NCI-H526 treated with DMSO at 0.1 percent for 48 hours (cell line): ENCODE measurements around the gene ALKBH7.
"Not testable (repeated sequence)": the region's sequence is repeated elsewhere in the genome, so short reads cannot be mapped to it uniquely, and the experiment has no call there.

ENCODE experiments used
- DNase-seq: peaks from one replicate; lab custom pipeline; 2025; lab: John Stamatoyannopoulos, UW

The ALKBH7 gene

DNA sequence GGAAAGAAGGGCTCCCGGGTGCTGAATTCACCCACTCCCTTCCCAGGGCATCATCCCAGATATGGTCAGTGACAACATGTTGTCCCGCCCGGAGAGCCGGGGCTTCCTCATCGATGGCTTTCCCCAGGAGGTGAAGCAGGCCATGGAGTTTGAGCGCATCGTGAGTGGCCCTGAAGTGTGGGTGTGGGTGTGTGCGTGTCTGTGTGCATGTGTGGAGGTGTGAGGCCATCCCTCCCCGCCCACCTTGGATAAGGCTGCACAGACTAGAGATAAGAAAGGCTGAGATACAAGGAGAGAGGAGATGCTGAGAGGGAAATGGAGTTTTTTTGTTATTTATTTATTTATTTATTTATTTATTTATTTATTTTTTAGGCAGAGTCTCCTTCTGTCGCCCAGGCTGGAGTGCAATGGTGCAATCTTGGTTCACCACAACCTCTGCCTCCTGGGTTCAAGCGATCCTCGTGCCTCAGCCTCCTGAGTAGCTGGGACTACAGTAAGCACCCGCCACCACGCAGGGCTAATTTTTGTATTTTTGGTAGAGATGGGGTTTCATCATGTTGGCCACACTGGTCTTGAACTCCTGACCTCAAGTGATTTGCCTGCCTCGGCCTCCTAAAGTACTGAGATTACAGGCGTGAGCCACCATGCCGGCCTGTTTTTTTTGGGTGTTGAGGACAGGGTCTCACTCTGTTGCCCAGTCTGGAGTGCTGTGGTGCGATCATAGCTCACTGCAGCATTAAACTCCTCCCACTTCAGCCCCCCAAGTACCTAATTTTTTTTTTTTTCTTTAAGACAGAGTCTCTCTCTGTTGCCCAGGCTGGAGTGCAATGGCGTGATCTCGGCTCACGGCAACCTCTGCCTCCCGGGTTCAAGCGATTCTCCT lies 27.7 kb downstream of the ALKBH7 start:
- DNase-seq = not testable (repeated sequence)

DNA sequence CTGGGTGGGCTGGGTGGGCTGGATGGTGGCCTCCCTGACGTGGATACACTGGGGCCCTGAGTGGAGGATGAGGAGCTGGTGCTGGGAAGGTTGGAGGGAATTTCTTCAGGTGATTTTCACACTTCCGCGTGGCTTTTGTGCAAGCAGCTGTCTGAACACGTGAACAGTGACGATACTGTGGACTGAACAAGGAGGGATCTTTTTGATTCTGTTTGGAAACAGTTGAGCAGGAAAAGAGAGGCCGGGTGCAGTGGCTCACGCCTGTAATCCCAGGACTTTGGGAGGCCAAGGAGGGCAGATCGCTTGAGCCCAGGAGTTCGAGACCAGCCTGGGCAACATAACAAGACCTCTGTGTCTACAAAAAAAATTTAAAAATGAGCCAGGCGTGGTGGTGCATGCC lies 29.5 kb downstream of the ALKBH7 start:
- DNase-seq = no peak

DNA sequence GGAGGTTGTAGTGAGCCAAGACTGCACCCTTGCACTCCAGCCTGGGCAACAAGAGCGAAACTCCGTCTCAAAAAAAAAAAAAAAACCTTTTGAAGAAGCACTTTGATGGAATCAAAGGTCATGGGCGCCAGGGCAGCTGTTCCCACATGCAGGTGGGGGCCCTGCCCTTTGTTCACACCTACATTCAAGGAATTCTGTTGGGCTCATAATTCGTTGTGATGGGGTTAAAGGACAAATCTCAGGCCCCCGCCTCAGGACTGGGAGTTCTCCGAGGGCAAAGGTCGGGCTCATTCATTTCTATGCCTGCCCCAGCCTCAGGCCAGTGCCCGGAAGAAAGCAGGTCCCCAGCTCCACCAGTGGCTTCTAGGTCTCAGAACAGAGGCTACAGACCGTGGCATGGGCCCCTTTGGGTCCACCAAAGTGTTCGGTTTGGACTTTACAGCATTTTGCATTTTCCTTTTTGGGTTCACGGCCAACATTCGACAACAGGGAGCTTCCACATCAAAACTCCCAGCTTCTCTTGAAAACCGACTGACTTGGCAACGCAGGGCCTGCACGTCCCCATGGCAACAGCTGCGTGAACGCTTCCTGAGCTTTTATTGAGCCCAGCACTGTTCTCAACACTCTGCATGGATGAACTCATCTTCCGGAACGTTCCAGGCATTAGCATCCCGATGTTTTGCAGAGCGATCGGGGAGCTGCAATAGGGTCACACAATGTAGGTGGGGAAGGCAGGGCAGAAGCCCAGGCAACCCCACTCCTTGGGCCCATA lies 30.4 kb downstream of the ALKBH7 start:
- no peak for DNase-seq

DNA sequence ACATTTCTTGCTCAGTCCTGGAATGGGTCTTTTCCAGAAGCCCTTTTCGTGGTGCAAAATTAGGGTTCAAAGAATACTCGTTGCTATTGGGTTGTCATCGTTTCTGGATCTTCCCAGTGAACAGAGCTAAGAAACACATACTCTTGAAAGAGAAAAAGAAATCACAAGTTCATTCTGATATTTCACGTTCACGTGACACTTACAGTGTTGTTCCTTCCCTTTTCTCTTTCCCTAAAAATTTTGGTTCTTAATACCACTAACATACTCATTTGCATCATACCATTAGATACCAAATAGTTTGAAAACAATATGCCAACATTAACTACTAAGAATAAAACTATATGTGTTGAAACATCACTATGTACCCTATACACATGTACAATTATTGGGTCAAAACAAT lies 33.8 kb downstream of the ALKBH7 start:
- DNase-seq = no peak

DNA sequence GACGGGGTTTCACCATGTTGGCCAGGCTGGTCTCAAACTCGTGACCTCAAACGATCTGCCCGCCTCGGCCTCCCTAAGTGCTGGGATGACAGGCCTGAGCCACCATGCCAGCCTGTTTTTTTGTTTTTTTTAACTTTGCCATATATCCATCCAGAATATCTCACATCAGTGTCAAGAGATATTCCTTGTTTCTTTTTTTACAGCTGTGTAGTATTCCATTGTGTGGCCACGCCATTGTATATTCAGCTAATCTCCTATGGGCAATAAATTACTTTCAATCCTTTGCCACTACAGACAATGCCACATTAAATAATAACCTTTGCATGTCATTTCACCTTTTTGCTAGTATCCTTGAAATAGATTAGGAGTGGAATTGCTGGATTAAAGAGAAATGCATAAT lies 36.8 kb downstream of the ALKBH7 start:
- no peak for DNase-seq

DNA sequence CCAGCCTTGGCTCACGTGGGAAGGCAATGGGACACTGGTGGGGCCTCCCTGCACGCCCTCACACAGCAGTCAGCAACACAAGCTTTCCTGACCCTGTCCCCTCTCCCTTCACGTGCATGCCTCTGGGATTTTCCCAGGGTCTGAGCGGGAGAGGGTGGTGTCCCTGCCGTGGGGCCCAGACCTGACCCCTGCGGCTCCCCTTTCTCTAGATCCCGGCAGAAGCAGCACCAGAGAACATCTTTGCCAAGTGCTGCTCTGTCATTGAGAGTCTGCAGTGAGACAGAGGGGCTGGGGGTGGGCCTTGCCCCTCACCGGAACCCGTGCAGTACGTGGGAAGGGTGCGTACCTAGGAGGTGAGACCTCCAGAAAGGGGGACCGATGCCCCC lies 39.5 kb downstream of the ALKBH7 start:
- DNase-seq = no peak

DNA sequence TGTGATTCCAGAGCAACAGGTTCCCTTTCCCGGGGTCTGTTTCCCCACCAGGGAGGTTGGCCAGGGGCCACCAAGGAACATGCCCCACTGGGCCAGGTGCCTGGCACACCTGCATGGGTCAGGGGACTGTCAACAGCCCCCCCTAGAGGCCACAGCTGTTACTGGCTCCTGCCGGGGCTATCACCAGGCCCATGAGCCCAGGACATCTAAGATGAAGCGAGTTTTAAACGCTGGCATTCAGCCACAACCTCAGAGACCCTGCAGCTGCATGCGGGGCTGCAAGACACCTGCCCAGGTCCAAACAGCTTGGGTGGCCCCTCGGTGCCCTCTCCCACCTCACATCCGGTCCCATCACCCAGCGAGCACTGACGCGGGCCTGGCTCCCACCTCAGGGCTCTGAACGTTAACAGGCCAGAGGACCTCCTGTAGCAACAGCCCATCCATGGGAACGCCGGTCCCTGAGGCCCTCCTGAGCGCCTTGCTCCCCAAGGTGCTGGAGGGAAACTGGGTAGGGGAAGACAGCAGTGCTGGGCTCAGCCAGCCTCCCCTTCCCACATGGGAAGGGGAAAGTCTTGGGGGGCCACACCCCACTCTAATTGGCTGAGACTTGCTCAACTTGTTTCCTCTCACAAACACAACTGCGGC lies 40.0 kb downstream of the ALKBH7 start:
- DNase-seq = no peak

DNA sequence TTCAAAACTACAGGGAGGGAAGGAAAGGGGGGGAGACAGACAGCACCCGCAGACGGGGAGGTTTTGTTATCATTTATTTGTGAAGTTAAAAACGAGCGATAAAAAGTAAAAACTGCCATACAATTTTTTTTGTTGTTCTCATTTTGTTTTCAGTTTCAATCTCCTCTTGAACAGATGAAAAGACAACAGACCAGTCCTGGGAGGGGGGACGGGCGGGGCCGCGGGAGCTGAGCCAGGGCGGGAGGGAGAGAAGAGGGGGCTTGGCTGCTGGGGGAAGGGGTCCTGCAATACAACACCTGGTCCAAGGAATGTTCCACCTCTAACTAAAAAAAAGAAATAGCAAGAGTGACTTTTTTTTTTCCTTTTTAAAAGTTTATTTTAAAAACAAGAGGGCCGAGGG lies 40.7 kb downstream of the ALKBH7 start:
- DNase-seq = no peak

DNA sequence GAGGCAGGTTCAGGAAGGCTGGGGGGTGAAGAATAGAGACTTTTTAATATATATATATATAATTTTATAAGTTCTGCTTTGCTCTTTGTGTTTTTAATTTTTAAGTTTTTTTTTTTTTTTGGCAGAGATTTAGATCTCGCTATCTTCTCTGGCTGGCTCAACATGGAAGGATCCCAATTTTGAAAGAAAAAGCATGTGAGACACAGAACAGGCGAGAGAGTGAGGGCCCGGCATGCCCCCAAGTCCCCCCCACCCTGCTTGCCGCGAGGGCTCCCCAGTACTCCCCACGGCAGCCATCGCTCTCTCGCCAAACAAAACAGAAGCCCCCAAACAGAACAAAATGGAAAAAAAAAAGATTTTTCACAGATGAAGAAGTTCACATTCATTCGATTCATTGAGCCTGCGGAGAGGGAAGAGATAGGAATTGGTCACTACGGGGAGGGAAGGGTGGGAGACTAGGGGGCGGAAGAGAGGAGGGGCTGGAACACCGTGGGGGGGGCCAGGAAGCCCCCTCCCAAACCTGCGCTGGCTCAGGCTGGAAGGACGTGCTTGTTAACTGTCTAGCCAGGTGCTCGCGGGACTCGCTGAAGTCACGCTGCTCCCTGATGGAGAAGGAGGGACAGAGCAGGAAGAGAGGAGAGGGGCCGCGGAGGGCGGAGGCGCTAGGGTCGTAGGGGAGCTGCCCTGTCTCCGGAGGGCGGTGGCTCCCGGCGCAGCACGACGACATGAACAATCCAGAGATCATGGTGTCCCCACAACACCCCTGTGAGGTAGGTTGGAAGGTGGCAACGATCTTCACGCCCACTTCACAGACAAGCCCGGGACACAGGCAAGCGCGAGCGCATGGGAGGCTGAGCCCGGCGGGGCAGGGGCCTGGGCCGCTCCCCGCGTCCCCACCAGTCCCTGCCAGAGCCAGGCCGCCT lies 41.4 kb downstream of the ALKBH7 start:
- DNase-seq = no peak

DNA sequence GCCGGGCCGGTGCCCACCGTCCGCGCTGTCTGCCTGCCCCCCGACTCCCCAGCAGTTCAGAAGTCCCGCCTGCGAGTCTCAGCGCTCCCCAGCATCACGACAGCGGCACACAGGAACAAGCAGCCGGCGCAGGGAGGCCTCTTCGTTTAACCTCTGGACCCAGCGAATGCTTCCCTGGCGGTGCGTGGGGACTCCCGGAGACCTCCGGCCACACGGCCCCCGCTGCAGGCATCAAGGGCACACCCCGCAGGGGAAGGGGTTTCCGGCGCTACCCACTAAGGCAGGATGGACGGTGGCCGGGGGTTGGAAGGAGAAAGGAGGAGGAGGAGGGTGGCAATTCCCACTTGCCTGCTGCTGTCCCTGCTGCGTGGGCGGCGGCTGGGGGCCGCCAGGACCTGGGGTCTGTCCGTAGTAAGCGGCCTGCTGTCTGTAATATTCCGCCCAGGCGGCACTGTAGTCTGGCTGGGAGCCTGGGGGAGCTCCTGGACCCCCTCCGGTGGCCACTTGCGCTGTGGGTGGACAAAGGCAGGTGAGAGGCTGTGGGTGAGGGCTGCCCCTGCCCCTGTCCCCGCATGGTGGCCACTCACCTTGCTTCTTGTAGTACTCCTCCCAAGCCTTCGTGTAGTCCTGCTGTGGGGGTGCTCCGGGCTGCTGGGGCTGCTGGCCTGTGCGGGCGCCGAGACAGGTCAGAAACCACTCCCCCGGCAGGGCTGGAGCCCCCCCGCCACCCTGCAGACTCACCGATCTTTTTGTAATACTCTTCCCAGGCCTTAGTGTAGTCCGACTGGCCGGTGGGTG lies 42.4 kb downstream of the ALKBH7 start:
- no peak for DNase-seq

DNA sequence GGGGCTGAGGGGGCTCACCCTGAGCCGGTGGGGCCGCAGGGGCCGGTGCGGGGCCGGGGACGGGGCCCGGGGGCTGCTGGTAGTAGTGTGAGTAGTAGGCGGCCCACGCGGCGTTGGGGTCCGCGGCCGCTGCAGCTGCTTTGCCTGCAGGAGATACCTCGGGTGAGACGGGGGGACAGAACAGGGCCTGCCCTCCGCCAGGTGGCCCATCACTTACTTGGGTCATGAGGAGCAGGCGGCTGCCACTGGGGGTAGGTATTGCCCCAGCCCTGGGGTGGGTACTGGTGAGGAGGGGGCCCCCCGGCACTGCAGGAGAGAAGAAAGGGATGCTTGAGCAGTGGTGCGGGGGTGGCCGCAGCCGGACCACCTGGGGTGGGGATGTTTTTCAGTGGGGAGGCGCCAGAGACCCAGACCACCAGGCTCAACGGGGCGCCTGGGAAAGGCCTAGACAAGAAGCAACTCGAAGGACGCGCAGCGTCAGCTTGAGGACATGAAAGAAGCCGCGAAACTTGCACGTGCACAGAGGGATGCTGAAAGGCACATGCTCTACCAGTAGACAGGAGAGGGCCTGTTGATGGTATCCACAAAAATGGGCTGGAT lies 43.1 kb downstream of the ALKBH7 start:
- no peak for DNase-seq

DNA sequence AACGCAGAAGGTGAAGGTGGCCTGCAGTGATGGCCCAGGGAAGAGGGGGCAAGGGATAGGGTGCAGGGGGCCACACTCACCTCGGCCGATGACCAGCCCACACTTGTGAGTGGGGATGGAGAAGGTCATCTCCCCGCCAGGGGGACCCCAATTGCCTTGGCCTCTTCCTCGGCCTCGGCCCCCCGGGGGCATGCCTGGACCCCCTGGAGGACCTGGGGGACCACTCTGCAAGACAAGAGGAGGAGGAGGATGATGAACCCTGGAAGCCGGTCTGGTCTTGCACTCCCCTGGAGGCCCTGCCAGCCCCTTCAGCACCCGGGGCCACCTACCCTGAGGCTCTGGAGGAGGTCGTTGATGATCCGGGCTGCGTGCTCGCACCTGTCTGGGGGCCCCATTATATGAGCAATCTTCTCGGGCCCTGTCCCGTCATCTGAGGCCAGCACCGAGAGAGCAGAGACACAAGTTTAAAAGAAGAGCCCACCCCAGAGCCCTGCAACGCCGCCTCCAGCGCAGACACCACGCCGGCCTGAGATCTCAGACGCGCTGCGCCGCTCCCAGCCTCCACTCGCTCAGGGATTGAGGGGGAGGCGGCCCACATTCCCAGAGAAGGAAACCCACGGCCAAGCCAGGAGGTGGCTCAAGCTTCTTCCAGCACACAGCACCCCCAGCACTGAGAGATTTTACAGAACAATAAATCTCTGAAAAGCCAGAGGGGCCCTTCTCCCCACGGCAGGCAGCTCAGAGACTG lies 44.2 kb downstream of the ALKBH7 start:
- no peak for DNase-seq

DNA sequence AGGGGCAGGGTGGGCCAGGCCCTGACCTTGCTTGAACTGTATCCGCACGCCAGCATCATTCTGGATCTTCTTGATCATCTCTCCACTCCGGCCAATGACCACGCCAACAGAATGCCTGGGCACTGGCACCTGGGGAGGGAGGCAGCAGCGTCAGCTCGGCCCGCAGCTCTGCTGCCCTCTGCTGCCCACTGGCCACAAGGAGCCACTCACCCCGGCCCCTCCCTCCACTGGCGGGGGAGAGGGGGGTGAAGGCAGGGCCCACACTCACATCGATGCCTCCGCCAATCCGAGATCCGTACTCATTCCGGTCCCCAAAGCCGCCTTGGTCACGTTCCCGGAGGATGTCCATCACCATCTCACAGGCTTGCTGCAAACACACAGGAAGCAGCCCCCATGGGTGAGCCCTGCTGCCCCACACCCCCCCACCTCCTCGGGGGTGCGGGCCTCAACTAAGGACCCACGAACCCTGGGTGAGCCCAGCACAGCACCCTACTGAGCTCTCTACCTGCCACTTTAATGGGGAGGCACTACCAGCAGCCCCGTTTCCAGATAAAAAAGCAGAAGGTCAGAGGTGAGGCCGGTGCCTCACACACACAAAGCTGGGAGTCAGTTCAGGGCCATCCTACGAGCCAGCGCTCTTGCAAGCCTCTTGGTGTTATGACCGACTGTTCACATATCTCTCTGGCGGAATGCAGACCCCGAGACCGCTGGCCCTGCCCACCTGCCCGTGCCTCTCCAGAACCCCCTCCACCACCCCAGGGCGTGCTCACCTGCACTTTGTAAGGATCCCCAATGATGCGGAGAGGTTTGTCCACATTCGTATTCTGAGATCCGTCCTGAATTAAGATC lies 45.3 kb downstream of the ALKBH7 start:
- no peak for DNase-seq

DNA sequence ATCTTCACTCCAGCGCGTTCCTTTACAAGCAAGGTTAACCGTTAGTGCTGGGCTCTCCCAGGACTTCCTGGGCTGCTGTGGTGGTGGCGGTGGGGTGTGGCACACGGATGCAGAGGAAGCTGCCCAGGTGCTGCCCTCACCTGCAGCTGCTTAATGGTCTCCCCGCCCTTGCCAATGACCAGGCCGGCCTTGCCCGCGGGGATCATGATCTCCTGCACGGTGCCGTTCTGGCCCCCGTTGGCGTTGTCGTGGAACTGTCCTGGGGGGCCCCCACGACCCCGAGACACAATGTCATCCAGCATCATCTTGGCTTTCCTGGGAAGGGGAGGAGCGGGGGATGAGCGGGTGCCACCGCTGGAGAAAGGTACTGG lies 46.0 kb downstream of the ALKBH7 start:
- DNase-seq = no peak

DNA sequence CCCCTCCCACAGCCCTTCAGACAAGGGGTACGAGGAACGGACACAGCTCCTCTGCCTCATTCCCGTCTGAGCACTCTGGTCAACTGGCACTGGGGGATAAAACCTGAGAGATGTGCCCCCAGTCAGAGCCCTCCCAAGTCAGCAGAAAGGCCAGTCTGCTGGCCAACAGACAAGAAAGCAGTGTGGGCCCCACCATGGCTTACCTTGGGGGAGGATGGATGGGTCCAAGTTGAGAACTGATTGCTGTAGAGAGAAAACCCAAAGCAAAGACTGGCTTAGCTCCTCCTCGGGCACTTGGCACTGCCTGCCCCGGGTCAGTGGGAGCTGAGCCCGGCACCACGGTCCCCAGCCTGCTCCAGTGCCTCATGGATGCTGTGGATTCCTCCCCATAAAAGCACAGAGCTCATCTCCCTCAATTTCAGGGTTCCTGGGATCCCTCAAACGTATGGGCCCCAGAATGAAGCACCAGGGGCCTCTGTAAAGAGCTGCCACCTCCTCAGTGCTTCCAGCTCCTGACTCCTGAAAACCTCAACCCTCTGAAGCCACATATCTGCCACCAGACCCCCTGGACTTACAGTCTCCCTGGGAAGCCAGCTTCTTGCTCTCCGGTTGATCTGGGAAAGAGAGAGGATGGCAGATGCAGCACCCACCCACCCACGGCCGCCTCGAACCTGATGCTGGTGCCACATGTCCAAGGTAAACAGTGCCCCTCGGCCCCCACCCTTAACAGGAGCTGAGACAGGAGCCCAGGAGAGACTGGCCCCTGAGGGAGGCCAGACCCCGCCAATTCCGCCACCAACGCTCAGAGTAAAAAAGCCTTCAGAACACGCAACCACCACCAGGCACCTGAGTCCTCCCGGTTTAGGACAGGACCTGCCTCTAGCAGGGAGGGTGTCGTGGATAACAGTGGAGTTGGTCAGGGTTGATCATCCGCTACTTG lies 48.8 kb downstream of the ALKBH7 start:
- no peak for DNase-seq

DNA sequence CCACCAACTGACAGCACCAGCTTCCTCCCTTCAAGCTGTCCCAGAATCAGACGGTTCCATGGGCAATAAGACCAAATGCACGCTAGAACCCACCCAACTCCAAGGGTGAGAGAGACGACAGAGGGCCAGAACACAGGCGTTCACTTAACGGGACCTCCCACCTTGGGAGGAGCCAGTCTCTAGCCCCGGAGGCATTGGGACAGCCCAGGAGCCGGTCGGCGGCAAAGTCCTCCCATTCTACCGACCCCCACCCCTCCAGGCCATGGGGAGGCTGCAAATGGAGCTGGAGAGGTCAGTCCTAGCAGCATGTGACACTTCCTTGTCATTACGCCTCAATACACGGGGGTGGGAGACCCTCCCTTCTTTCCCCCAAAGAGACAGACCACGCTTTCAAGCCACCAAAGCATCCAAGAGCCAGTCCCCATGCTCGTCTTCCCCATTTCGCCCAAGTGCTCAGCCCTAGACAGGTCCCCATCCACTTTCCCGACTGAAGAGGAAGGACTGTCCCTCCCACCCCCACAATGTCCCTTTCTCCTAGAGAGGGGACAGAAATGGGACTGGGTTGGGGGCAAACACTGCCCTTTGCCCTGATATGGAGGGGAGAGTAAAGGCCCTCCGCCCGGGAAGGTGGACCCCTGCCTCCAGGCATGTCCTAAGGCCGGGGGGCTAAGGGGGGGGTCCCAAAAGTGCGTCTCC lies 51.1 kb downstream of the ALKBH7 start:
- DNase-seq = no peak
